GM23248 (cell line): ENCODE results near the gene EXOG. TPM values are rescaled to one million over a fixed set of nuclear protein-coding genes. Genes with fewer than 3 reads are reported as not detected.

Experiments used
- DNase-seq: peaks from one replicate; pipeline ENCODE4 v3.0.0-alpha.2; 2015
- H2AFZ ChIP-seq: fragments of 200-600 bp; sonication (generic); 2 replicates; pipeline ENCODE4 v1.6.1; 2016; ENCODE audit warnings: antibody characterized with exemption
- H3F3A ChIP-seq: fragments of 200-600 bp; sonication (generic); 2 replicates; pipeline ENCODE4 v1.6.1; 2016; ENCODE audit warnings: mild to moderate bottlenecking, antibody characterized with exemption, mixed run types; ENCODE audit not compliant: insufficient read depth
- H3K27ac ChIP-seq: fragments of 200-600 bp; sonication (generic); 2 replicates; pipeline ENCODE4 v1.5.1; 2016; ENCODE audit warnings: mild to moderate bottlenecking
- H3K27me3 ChIP-seq: fragments of 200-600 bp; sonication (generic); replicated peaks from 2 replicates; pipeline ENCODE4 v1.6.1; 2016; ENCODE audit warnings: mild to moderate bottlenecking; ENCODE audit not compliant: insufficient read depth
- H3K36me3 ChIP-seq: fragments of 200-600 bp; sonication (generic); 2 replicates; pipeline ENCODE4 v1.6.1; 2016; ENCODE audit warnings: low read depth, mild to moderate bottlenecking
- H3K4me1 ChIP-seq: fragments of 200-600 bp; sonication (generic); 2 replicates; pipeline ENCODE4 v1.6.1; 2016; ENCODE audit warnings: mild to moderate bottlenecking; ENCODE audit not compliant: insufficient read depth
- H3K4me2 ChIP-seq: fragments of 200-600 bp; sonication (generic); one replicate; pipeline ENCODE4 v1.6.1; 2016; ENCODE audit warnings: mild to moderate bottlenecking; ENCODE audit not compliant: unreplicated experiment
- H3K4me3 ChIP-seq: fragments of 200-600 bp; sonication (generic); 2 replicates; pipeline ENCODE4 v1.5.1; 2016; ENCODE audit warnings: mild to moderate bottlenecking
- H3K79me2 ChIP-seq: fragments of 200-600 bp; sonication (generic); 2 replicates; pipeline ENCODE4 v1.6.1; 2016; ENCODE audit warnings: mild to moderate bottlenecking; ENCODE audit not compliant: insufficient read depth
- H3K9ac ChIP-seq: fragments of 200-600 bp; sonication (generic); 2 replicates; pipeline ENCODE4 v1.6.1; 2016; ENCODE audit warnings: mild to moderate bottlenecking
- H3K9me2 ChIP-seq: fragments of 200-600 bp; sonication (generic); 2 replicates; pipeline ENCODE4 v1.6.1; 2016; ENCODE audit warnings: mixed run types, mild to moderate bottlenecking, moderate library complexity; ENCODE audit not compliant: insufficient read depth
- H3K9me3 ChIP-seq: fragments of 200-600 bp; sonication (generic); one replicate; pipeline ENCODE4 v1.6.1; 2017; ENCODE audit warnings: low read depth
- H4K20me1 ChIP-seq: fragments of 200-600 bp; sonication (generic); 2 replicates; pipeline ENCODE4 v1.6.0; 2016; ENCODE audit not compliant: insufficient read depth
- EZH2 ChIP-seq: fragments of 200-600 bp; sonication (generic); IDR thresholded peaks from 2 replicates; pipeline ENCODE4 v1.6.1; 2018; ENCODE audit warnings: antibody characterized with exemption, mild to moderate bottlenecking; ENCODE audit not compliant: insufficient read depth, poor library complexity, severe bottlenecking
- EZH2phosphoT487 ChIP-seq: fragments of 200-600 bp; sonication (generic); IDR thresholded peaks from 2 replicates; pipeline ENCODE4 v1.6.1; 2018; ENCODE audit warnings: antibody characterized with exemption, moderate library complexity, mild to moderate bottlenecking, low read depth; ENCODE audit not compliant: insufficient read depth
- WGBS, 2 experiments: methylation state at CpG; one replicate each; pipeline ENCODE4 v1.1.6; 2015 to 2017; ENCODE audit warnings: low lambda C conversion rate in 2 of 2, low coverage in 1 of 2; ENCODE audit errors: missing lambda C conversion rate in 2 of 2; 5-methylcytosine and 5-hydroxymethylcytosine counted together
- in situ Hi-C: fragments of 300-500 bp; cut with MboI; formaldehyde crosslinking; loops from 2 replicates; pipeline ENCODE4 v1.15.0; 2020
- polyA plus RNA-seq: library from polyadenylated mRNA; unstranded; fragments of >200 nt; fragmentation: Nextera tagmentation; extraction: Ambion mirVana; gene quantifications from 2 replicates; pipeline ENCODE4 v1.2.1, GENCODE V29; 2016
- total RNA-seq: library from RNA; depleted of rRNA; stranded (reverse); fragments of >200 nt; shearing (Covaris generic); gene quantifications from 2 replicates; pipeline ENCODE4 v1.2.3, GENCODE V29; 2014

The EXOG gene
- total and polyA plus RNA-seq, 2 experiments from 2014 or later, result 6.4 to 8.2 TPM

DNA sequence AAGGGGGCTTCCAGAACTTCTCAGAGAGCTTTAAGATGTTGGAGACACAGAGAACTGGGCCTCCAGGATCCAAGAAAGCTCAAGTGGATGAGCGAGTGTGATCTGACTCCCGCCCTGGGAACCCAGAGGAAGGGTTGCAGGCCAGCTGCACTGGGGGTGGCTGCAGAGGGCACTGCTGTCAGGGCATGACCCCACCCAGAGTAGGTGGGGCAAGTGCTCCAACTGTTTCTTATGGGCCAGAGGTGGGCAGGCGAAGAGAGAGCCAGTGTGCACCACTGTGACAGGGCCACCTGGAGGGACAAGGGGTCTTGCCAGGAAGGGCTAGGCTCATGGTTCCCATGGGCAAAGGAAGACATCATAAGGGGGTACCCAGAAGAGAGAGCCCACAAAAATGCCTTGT, 48.8 kb downstream of the EXOG start:
- 62 to 70% methylated on average over 3 of the region's 3 CpGs for WGBS, 2 experiments
- Histone ChIP-seq H3K27me3 (no peaks in the 10 kb centered on the region), H3F3A (no peaks in the 10 kb centered on the region), H3K4me2 (no peak overlapping the region), H3K9ac (no peak overlapping the region), H3K4me3 (no peak overlapping the region), H3K9me2 (no peaks in the 10 kb centered on the region), H3K36me3 (no peaks in the 10 kb centered on the region), H3K27ac (no peak overlapping the region), H3K9me3 (no peaks in the 10 kb centered on the region), H3K79me2 (no peaks in the 10 kb centered on the region), H3K4me1 (no peaks in the 10 kb centered on the region), H2AFZ (no peak overlapping the region), H4K20me1 (no peaks in the 10 kb centered on the region)
- in situ Hi-C loops, result no loop called here
- DNase-seq, result no peak
- TF ChIP-seq EZH2phosphoT487 (no peak), EZH2 (no peak)

- Histone ChIP-seq H3K4me1 (no peaks in the 10 kb centered on the region), H3K27me3 (no peaks in the 10 kb centered on the region), H4K20me1 (no peaks in the 10 kb centered on the region), H3K9ac (no peak overlapping the region), H3K4me2 (no peak overlapping the region), H3K9me3 (no peaks in the 10 kb centered on the region), H3K4me3 (no peak overlapping the region), H3K79me2 (no peaks in the 10 kb centered on the region), H3K27ac (no peak overlapping the region), H3F3A (no peaks in the 10 kb centered on the region), H3K36me3 (no peaks in the 10 kb centered on the region), H2AFZ (no peak overlapping the region), H3K9me2 (no peaks in the 10 kb centered on the region)
- TF ChIP-seq EZH2phosphoT487, result no peak
- no peak for TF ChIP-seq EZH2
- no peak for DNase-seq
- 45 to 77% methylated on average over 1 of the region's 1 CpG for WGBS, 2 experiments
- in situ Hi-C loops, result no loop called here
These were observed 49.4 kb downstream of the EXOG start for GRCh38 chr3:38545550-38545949.

DNA sequence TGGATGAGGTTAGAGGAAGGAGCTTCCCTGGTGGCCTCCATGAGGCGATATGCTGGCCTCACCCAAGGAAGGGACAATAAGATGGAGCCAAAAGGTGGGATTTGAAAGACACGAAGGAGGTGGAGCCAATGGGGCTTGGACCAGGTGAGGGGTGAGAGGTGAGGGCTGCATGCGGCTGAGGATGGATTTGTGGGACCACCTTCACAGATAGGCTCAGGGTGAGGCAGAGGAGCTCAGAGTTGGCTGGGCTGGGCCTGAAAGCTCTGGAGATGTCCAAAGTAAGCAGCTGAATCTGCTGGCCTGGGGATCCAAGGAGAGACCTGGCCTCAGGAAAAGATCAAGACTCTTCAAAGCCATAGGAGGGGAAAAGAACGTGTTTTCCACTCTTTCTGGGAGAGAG, 49.8 kb downstream of the EXOG start:
- Histone ChIP-seq H3F3A (no peaks in the 10 kb centered on the region), H3K4me2 (no peak overlapping the region), H3K79me2 (no peaks in the 10 kb centered on the region), H3K27ac (no peak overlapping the region), H3K9me2 (no peaks in the 10 kb centered on the region), H3K4me3 (no peak overlapping the region), H3K27me3 (no peaks in the 10 kb centered on the region), H2AFZ (no peak overlapping the region), H3K36me3 (no peaks in the 10 kb centered on the region), H4K20me1 (no peaks in the 10 kb centered on the region), H3K9me3 (no peaks in the 10 kb centered on the region), H3K9ac (no peak overlapping the region), H3K4me1 (no peaks in the 10 kb centered on the region)
- no peak for DNase-seq
- TF ChIP-seq EZH2phosphoT487, result no peak
- TF ChIP-seq EZH2, result no peak
- in situ Hi-C loops, result no loop called here
- WGBS, 2 experiments, result 54 to 65% methylated on average over 4 of the region's 4 CpGs

DNA sequence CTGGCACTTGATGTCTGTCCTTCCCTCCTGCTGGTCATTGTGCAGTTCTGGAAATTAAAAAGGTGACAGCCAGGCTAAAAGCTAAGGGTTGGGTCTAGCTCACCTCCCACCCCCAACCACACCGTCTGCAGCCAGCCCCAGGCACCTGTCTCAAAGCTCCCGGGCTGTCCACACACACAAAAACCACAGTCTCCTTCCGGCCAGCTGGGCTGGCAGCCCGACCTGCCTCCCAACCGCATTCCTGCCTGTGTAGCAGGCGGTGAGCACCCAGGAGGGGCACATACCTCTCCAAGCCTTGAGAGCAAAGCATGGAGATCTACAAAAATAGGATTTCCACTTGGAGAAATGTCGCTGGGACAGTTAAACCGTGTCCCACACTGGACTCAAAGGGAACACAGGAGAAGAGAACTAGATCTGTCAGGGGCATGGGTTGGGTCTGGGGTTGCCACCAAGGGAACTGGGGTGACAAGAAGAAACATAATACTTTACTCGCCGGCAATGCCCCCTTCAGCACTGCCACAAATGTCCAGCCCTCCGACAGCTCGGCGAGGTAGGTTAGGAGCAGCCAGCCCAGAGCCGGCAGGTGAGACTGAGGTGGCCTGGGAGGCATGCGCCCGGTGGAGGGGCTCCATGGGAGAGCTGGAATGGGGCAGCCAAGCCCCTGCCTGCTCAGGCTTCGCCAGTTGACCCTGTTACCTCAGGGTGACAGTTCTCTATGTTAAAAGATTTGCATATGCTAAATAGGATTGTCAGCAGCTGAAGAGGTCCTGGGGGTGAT, 52.2 kb downstream of the EXOG start:
- H3F3A ChIP-seq, result no peaks in the 10 kb centered on the region
- DNase-seq, result no peak
- no peaks in the 10 kb centered on the region for H3K36me3 ChIP-seq
- H3K4me2 ChIP-seq, result no peak overlapping the region
- H3K79me2 ChIP-seq, result no peaks in the 10 kb centered on the region
- no peaks in the 10 kb centered on the region for H3K9me3 ChIP-seq
- no peaks in the 10 kb centered on the region for H3K4me1 ChIP-seq
- no peak overlapping the region for H3K27ac ChIP-seq
- no peaks in the 10 kb centered on the region for H4K20me1 ChIP-seq
- H3K9ac ChIP-seq, result no peak overlapping the region
- no peak for TF ChIP-seq EZH2phosphoT487
- no peak for TF ChIP-seq EZH2
- H3K4me3 ChIP-seq, result no peak overlapping the region
- WGBS, 2 experiments, result 56 to 57% methylated on average over 17 of the region's 17 CpGs
- in situ Hi-C loops, result no loop called here
- H3K9me2 ChIP-seq, result no peaks in the 10 kb centered on the region
- H2AFZ ChIP-seq, result no peak overlapping the region
- no peaks in the 10 kb centered on the region for H3K27me3 ChIP-seq
